Nephron (organoid): ENCODE results near the gene SPTBN5.

Source experiments
- H3K27ac Mint-ChIP-seq, 3 experiments: 2 replicates each; pipeline ENCODE4 v1.8.0; 2020; ENCODE audit warnings: mixed read lengths in 3 of 3, mild to moderate bottlenecking in 2 of 3, moderate library complexity in 1 of 3
- H3K27me3 Mint-ChIP-seq: 2 replicates; pipeline ENCODE4 v1.8.0; 2021; ENCODE audit warnings: low read depth, mild to moderate bottlenecking, moderate library complexity, mixed read lengths
- H3K36me3 Mint-ChIP-seq: 2 replicates; pipeline ENCODE4 v1.8.0; 2020; ENCODE audit warnings: low read depth, mixed read lengths
- H3K4me1 Mint-ChIP-seq: 2 replicates; pipeline ENCODE4 v1.8.0; 2020; ENCODE audit warnings: mixed read lengths
- H3K4me3 Mint-ChIP-seq, 3 experiments: 2 replicates each; pipeline ENCODE4 v1.8.0; 2020; ENCODE audit warnings: mild to moderate bottlenecking in 3 of 3, mixed read lengths in 3 of 3, moderate library complexity in 2 of 3
- H3K9me3 Mint-ChIP-seq: 2 replicates; pipeline ENCODE4 v1.8.0; 2020; ENCODE audit warnings: mixed read lengths
- CTCF ChIP-seq, 3 experiments: fragments of 200-600 bp; sonication (generic); IDR thresholded peaks; one replicate each; pipeline ENCODE4 v1.5.0; 2021; ENCODE audit warnings: antibody characterized with exemption in 3 of 3; ENCODE audit not compliant: unreplicated experiment in 3 of 3

The SPTBN5 gene

DNA sequence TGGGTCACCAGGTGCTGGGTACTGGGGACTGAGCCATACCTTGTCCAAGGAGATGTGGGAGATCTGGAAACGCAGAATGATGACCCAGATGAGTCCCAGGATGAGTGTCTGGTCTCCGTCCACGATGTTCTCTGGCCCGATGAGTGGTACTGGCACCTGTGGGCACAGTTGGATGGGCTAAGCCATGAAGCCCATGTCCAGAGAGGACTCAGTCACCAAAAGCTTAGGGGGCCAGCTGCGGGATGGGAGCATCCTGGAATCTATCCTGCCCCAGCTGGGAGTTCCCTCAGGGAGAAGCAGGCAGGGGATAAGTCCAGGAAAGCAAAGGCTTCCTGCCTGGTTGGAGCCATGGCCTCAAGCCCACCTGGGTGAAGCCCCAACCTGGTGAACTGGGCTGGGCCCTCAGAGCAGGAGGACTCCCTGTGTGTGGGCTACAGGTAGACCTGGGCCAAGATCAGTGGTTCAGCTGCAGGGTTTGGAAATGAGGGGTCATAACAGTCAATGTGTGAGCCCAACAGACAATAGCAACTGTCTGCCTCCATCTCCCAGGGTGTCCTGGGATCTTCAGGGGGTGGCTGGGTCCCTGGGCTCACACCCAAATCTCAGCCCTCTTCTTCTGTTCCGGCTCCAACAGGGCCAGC lies 3.7 kb downstream of the SPTBN5 start:
- peaks cover 23% of the 10 kb centered on the region for H3K4me1 Mint-ChIP-seq
- TF ChIP-seq CTCF (IDR thresholded peaks at IDR 0.05; ENCODE audit: unreplicated experiment in 3 of 3): no peak
- H3K4me3 Mint-ChIP-seq: no peak overlapping the region
- no peak overlapping the region for H3K27ac Mint-ChIP-seq
- H3K9me3 Mint-ChIP-seq: no peaks in the 10 kb centered on the region
- H3K36me3 Mint-ChIP-seq: no peaks in the 10 kb centered on the region
- H3K27me3 Mint-ChIP-seq: no peaks in the 10 kb centered on the region

- H3K4me1 Mint-ChIP-seq: peaks cover 24% of the 10 kb centered on the region
- no peaks in the 10 kb centered on the region for H3K36me3 Mint-ChIP-seq
- H3K4me3 Mint-ChIP-seq: no peak overlapping the region
- no peak for TF ChIP-seq CTCF (IDR thresholded peaks at IDR 0.05; ENCODE audit: unreplicated experiment in 3 of 3)
- H3K9me3 Mint-ChIP-seq: no peaks in the 10 kb centered on the region
- no peak overlapping the region for H3K27ac Mint-ChIP-seq
- H3K27me3 Mint-ChIP-seq: peaks cover 8% of the 10 kb centered on the region
Measured at GRCh38 chr15:41888662-41889253, 5.1 kb downstream of the SPTBN5 start.

DNA sequence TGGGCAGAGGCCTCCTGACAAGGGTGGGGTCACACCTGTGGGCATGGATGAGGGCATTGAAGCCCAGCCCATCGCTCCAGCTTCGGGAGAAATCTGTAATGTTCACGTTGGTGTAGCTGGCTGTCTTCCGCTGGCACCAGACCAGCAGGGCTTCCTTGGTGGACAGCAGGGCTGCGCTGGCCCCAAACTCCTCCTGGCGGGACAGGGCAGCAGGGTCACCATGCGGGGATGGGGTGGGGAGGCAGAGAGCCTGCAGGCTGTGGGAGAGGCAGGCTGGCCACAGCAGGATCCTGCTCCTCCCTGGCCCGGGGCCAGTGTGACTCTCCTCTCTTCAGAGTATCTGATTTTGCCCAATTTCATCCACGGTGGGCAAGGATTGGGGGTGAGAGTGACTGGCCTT lies 6.0 kb downstream of the SPTBN5 start:
- Mint-ChIP-seq H3K27ac (no peak overlapping the region), H3K9me3 (no peaks in the 10 kb centered on the region), H3K36me3 (no peaks in the 10 kb centered on the region), H3K27me3 (peaks cover 13% of the 10 kb centered on the region), H3K4me1 (peaks cover 24% of the 10 kb centered on the region), H3K4me3 (no peak overlapping the region)
- TF ChIP-seq CTCF (IDR thresholded peaks at IDR 0.05; ENCODE audit: unreplicated experiment in 3 of 3): no peak

- TF ChIP-seq CTCF (IDR thresholded peaks at IDR 0.05; ENCODE audit: unreplicated experiment in 3 of 3): no peak
- no peak overlapping the region for H3K4me3 Mint-ChIP-seq
- H3K27ac Mint-ChIP-seq: no peak overlapping the region
- peaks cover 24% of the 10 kb centered on the region for H3K4me1 Mint-ChIP-seq
- peaks cover 20% of the 10 kb centered on the region for H3K27me3 Mint-ChIP-seq
- H3K9me3 Mint-ChIP-seq: no peaks in the 10 kb centered on the region
- no peaks in the 10 kb centered on the region for H3K36me3 Mint-ChIP-seq
Measured at GRCh38 chr15:41887161-41887560, 6.7 kb downstream of the SPTBN5 start.

- Mint-ChIP-seq H3K9me3 (no peaks in the 10 kb centered on the region), H3K27me3 (peaks cover 20% of the 10 kb centered on the region), H3K27ac (no peak overlapping the region), H3K4me3 (no peak overlapping the region), H3K4me1 (peaks cover 20% of the 10 kb centered on the region), H3K36me3 (no peaks in the 10 kb centered on the region)
- TF ChIP-seq CTCF (IDR thresholded peaks at IDR 0.05; ENCODE audit: unreplicated experiment in 3 of 3): no peak
Measured at GRCh38 chr15:41886741-41887140, 7.1 kb downstream of the SPTBN5 start.

DNA sequence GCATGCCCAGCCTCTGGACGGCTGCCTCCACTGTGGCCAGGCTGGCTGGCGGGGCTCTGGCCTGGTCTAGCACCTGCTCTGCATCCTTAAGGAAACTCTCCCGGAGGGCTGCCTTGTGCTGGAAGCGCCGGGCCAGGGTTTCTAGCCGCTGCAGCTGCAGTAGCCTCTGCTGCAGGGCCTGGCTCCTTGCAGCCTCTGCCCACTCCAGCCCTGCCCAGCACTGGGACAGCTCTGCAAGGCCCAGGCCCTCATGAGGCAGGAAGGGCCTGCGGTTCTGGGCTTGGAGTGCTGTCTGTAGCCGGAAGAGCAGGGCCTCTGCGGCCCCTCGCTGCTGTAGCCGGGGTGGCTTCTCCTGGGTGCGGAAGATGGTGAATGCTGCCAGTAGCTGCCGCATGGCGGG lies 8.0 kb downstream of the SPTBN5 start:
- no peaks in the 10 kb centered on the region for H3K36me3 Mint-ChIP-seq
- no peaks in the 10 kb centered on the region for H3K9me3 Mint-ChIP-seq
- TF ChIP-seq CTCF (IDR thresholded peaks at IDR 0.05; ENCODE audit: unreplicated experiment in 3 of 3): no peak
- H3K4me1 Mint-ChIP-seq: peaks cover 17% of the 10 kb centered on the region
- no peak overlapping the region for H3K27ac Mint-ChIP-seq
- H3K27me3 Mint-ChIP-seq: peaks cover 28% of the 10 kb centered on the region
- no peak overlapping the region for H3K4me3 Mint-ChIP-seq
